Stimulated activated CD4-positive, alpha-beta T cell treated with anti-CD3 and anti-CD28 coated beads, Interleukin-1b, Interleukin-23, amount 100 ng/mL, for 24 hours (primary cell): ENCODE data around the gene NUP93.

ENCODE experiments used
- DNase-seq, 4 experiments: peaks; one replicate each; pipeline ENCODE4 v3.0.0-alpha.2; 2020; ENCODE audit warnings: low read depth in 4 of 4, low spot score in 1 of 4

Gene NUP93

DNA sequence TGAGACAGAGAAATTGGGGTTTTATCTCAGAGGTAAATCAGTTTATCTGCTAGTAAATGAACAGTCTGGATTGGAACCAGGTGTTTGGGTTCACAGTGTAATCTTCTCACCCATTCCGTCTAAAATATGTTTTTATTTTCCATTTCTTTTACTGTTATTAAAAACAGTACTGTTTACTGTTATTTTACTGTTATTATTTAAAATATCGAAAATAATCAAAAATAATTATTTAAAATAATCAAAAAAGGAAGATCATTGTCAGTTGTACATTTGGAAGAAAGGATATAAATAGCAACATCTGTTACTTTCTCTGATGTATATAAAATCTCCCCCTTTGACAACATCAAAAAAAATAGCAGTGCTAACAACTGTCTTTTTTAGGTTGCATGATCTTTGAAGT is 11.5 kb downstream of the NUP93 start:
- no peak for DNase-seq

DNA sequence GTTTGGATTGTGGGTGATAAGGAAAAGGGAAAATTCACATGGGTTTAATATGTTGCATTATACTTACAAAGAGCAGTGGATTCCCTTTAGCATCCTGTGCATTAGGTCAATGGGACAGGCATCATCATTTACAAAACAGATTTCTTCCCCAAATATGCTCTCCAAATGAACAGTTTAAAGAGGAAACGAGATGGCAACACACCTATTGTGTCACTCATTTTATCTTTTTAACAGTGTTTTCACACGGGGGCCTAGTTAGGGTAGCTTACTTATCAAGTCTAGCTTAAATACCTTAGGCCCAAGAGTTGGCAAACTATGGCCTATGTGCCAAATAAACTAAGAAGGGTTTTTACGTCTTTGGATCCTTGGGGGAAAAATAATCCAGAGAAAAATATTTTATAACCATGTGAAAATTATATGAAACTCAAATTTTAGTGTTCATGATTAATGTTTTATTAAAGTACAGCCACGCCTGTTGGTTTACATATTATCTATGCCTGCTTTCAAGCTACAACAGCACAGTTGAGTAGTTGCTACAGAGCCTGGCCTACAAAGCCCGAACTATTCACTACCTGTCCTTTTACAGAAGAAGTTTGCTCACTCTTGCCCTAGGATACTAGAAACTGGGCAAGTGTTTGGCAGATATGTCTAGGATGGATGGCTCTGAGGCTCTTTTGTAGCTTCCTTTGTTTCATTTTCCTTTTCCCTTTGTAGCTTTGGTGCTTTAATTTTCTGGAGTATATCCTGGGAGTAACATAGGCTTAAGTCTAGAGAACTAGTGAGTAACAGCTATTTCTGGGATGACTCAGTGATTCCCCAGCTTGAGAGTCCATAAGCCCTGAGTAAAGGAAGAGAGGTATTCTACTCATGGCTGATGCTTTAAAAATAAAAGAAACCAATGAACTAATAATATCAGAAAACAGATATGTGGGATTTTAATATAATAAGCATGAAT is 12.4 kb downstream of the NUP93 start:
- DNase-seq = no peak

DNA sequence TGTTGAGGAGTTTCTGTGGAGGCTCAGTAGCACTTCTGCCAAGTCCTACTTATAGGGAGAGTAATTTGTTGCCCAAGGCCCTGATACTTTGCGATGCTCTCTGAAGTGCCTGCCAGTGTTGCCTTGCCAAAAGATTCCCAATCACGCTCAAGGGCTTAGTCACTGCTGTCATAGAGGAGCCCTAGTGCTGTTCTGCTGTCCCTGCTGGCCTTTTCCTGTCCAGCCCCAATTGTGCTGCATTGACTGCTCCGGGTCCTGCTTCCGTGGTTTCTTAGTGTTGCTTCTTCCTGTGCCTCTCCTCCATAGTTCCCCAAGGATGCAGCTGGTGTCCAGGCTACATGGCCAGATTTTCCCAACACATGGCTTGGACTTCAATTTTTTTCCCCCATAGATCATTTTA is 13.9 kb downstream of the NUP93 start:
- DNase-seq = no peak

DNA sequence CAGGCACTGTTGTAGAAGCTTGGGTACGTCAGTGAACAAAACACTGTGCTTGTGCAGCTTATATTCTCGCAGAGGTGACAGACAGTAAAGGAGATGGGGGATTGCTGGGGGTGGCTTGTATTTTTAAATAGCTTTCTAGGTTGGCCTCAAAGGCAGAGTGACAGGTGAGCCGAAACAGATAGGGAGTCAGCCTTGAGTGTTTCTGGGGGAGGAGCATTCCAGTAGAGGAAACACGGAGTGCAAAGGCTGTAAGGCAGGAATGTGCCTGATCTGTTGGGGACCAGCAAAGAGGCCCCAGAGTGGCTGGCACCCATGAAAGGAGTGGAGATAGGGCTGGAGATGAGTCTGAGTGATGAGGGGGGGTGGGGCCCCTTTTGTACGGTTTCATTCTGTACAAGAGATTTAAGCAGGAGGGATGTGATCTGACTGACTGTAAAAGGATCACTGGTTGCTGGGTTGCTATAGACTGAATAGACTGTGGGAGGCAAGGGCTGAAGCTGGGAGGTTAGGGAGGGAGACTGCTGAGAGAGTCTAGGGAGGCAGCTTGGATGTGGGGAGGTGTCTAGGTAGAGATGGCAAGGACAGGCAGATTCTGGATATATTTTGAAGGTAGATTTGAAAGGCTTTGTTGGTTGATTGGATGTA is 15.2 kb downstream of the NUP93 start:
- DNase-seq = no peak

DNA sequence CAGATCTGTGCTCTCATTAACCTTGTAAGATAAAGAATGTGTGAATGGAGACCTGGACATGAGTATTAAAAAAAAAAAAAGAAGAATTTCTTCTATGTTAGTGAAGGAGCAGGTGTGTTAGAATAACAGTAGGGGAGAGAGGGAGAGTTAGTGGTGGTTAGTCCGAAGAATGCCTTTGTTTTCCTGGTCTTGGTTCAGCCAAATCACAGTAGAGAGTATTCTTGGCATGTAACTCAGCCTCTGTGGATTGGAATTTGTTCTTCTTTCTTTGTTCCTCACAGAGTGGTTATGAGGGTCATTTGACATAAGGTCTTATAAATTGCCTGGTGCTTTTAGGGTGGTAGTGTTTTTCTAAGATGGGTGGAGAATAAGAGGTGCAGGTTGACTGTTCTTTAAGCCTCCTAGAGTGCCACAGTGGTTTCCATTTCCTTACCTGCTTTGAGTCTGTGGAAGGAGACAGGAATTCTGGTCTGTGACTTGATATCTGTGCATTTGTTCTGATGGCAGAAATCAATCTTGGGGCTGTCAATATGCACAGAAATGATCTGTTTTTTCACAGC is 17.6 kb downstream of the NUP93 start:
- DNase-seq = no peak

DNA sequence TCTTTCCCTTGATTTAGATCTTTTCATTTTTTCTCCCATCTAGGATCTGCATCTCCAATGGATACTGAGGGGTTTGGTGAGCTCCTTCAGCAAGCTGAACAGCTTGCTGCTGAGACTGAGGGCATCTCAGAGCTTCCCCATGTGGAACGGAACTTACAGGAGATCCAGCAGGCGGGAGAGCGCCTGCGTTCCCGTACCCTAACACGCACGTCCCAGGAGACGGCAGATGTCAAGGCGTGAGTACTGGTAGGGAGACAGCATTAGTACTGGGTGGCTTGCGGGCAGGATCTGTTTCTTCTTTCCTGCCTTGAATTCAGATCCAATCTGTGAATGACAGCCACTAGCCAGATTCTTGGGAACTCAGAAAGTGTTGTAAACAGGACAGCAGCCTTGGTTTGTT is 18.3 kb downstream of the NUP93 start:
- no peak for DNase-seq

DNA sequence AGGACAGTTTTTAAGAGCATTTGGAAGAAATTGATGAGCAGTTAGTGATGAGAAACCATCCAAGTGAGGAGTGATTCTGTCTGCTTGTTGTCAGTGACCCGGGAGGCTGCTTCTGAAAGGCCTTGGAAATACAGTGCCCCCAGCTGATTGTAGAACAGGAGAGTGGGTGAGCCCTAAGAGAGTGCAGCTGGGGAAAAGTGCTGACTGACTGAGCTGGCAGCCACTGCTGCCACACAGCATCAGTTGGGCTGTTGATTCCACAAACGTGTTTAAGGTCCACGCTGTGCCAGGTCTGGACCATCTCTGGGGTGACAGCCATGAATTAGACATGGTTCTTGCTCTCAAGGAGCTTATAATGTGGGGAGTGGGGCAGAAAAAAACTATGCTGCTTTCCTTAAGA is 18.9 kb downstream of the NUP93 start:
- no peak for DNase-seq

DNA sequence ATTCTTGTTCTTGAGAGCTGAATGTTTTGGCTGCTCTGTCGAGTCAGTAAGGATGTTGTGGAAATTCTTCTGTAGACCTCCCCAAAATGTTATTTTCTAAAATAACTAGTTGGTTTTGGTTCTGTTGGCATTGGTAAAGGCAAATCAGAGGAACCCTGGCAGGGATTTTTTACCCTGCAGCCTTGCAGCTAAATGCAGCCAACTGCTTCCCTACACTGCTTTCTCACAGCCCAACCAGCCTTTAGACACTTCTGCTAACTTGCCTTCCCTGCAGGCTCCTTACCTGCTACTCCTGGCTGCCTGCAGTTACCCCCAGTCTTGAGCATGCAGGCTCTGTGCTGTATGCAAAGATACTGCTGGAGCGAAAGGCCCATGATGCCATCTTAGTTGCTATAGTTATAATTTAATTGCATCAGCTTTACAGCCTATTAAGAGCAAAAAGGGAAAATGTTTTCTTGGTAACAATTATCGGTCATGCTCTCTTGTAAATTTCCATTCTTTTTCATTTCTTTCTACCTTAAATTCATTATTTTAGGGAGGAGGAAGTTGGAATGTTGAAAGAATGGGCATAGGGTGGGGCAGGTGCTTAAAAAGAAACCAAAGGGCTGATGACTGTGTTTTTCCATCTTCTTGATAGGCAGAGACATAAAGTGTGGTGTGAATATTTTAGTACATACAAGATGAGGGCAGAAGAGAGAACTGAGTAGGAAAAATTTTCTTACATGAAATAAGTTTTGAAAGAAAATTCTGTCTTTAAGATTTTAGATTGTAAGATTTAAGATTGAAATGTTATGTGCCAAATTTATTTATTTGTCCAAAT is 20.0 kb downstream of the NUP93 start:
- DNase-seq = no peak

DNA sequence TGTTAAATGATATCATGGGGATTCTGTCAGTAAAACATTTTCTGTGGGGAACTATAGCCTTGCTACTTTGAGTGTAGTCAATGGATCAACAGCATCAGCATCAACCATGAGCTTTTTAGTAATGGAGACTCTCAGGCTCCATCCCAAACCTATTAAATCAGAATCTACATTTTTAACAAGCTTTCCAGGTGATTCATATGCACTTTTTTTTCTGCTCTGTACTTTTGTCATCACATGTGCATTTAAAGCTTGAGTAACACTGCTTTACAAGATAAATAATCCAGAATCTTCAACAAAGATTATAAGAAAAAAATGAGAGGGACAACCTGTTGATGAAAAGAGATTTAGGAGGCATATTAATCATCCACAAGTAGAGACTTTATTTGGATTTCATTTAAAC is 23.5 kb downstream of the NUP93 start:
- no peak for DNase-seq

DNA sequence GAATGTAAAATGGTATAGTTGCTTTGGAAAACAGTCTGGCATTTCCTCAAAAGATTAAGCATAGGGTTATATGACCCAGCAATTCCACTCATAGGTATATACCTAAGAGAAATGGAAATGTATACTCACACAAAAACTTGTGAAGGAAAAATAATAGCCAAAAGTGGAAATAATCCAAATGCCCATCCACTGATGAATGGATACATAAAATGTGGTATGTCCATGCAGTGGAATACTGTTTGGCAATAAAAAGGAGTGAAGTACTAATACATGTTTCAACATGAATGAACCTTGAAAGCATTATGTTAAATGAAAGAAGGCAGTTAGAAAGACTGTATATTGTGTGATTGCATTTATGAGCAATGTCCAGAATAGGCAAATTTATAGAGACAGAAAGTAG is 25.1 kb downstream of the NUP93 start:
- no peak for DNase-seq

DNA sequence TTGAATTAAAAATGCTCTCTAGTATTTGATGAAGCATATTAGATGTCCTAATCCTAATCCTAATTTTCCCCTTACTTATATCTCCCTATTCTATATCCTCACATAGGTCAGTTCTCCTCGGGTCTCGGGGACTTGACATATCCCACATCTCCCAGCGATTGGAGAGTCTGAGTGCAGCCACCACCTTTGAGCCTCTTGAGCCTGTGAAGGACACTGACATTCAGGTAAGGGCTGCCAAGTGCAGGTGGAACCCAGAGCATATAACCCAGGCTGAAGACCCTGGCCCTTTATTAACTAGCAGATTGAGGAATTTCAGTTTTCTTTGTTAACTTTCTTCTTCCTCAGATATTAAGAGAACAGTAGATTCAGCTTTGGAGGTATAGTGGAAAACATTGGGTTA is 28.5 kb downstream of the NUP93 start:
- no peak for DNase-seq

DNA sequence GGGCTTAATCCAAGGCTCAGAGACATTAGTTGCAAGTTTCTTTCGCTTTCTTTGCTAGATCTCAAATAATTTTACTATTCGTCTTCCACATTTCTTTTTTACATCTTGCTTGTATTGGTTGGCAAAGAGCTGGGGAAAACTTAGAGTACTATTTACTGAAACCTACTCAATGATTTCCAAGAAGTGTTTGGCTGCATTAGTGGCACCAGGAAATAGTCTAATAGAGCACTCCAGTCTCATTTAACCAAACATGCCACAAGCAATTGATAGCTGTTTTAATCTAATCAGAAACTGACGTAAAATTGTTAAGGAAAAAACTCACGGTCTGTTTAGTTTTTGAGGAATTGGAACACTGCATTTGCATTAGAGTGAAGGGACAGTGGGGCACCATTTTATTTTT is 29.0 kb downstream of the NUP93 start:
- no peak for DNase-seq

DNA sequence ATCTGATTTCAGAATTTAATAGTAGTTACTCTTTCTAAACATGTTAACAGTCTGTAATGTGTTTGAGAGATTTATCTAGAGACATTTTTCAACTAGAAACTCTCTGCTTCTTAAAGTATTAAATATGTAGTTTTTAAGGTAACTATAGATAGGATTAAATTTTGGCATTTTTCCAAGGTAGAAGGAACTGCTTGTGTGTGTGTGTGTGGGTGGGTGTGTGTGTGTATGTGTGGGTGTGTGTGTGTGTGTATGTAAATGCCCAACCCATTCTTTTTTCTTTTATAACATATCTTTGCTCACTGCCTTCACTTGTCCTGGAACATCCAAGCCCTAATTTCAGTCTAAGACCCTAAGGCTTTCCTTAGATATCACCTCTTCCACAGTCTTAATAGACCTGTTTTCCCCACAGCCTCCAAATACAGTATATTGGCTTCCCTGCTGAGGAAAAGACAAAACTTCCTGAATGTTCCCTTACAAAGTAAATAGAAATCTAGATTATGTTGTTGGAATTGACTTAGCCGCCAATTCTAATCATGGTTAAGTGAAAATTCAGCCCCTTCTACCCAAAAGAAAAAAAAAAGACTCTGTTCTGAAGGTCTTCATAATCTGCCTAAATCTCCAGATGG is 33.5 kb downstream of the NUP93 start:
- DNase-seq = no peak

DNA sequence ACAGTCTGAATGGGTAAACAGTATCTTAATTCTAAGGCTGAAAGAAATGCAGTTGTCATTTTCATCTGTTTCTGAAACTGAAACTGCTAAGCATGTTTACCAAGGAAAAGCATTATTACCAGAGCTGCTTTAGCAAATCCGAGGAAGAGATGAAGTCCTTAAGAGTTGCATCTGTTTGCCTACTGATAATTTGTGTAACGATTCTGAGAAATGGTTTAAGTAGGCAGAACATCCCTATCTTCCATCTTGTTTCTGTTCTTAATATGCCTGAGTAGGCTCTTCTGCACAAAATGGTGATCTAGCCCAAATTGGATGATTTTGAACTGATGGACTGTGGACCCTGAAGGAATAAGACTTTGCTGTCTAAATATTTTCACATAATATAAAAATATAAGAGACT is 34.9 kb downstream of the NUP93 start:
- no peak for DNase-seq

DNA sequence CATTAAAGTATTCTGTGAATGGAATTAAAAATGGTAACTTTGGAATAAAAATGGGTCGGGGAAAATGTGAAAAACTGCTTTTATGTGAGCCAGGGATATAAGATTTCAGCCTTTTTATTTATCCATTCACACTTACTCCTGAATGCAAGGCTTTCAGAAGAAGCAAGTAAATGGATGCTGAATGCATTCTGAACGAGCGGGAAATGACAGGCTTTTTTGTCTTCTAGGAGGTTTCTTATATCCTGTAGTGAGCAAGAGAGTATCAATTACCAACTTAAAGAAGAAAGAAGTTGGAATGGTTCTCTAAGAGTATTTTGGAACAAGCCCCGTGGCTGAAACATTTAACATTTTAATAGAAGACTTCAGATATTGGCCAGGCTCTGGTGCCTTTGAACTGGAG is 36.0 kb downstream of the NUP93 start:
- DNase-seq = no peak

DNA sequence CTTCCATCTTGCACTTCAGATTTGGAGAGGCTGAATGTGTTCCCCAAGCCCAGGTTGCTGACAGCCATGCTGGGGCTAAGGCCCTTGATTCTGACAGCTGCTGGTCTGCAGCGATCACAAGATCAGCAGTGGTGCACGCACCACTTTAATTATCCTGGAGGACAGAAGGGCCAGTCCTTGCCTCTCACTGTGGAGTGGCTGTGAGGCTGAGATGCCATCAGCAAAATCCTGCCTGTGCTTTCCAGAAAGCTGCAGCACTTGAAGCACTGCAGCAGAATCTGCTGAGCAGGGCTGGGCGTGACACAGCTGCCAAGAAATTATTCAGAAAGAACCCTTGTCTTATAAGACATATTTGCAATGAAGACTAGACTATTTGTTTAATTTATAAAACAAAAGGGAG is 37.1 kb downstream of the NUP93 start:
- no peak for DNase-seq

DNA sequence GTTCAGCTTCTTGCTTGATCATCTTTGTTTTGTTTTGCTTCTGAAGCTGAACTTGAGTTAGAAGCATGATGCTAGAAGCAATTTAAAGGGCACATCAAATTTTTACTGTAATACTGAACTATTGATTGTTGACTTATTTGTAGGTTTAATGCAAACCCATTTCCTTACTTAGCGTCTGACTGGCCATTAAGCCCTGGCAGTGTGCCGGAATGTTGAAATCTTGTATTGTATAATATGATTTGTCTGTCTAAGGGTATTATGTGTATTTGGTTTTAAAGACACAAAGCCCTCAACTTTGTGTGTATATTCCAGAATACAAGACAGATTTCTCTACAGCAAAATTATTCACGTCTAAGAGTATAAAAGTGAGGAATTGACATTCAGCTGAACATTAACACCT is 39.7 kb downstream of the NUP93 start:
- DNase-seq = no peak

DNA sequence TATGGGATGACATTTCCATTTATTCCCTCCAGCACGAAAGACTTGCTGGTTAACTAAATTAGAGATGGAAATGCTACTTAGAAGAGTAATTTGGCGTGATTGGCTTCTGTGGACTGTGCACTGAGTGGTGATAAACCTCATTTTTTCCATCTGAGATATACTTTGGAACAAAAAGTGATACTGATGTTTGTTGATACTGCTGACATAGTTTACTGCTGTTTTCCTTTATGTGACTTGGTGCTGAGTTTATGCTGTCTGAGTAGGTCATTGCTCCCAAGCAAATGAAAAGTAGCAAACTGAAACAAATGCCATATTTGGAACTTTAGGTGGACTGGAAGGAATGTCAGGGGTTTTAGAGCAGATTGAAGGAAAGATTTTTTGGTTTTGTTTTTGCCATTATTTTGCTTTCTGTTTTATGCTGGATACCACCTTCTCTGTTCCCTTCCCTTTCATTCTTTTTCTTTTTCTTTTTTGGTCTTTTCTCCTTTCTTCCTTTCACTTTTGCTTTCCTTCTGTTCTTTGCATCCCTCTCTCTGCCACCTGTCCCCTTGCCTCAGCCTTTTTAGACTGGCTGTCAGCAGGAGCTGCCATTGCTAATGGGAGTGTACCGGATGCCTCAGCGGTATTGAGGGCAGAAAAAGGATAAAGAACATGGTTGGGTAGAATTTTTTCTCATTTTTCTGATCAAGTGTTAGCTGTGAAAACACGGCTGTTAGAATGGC is 41.8 kb downstream of the NUP93 start:
- DNase-seq = no peak

DNA sequence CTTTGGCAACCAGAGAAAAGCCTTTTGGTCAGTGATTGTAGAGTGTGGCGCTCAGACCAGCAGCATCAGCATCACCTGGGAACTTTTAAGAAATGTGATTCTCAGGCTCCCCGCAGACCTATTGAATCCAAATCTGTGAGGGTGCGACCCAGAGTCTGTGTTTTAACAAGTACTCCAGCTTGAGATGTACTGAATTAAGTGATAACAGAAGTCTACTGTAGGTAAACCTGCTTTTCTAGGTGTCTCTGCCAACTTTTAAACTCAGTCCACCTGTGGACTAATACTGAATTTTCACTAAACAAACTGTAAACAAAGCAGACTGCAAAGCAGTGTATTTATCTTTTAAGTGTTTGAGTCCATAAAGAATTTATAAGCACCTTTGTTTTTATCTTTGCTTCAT is 43.6 kb downstream of the NUP93 start:
- no peak for DNase-seq

DNA sequence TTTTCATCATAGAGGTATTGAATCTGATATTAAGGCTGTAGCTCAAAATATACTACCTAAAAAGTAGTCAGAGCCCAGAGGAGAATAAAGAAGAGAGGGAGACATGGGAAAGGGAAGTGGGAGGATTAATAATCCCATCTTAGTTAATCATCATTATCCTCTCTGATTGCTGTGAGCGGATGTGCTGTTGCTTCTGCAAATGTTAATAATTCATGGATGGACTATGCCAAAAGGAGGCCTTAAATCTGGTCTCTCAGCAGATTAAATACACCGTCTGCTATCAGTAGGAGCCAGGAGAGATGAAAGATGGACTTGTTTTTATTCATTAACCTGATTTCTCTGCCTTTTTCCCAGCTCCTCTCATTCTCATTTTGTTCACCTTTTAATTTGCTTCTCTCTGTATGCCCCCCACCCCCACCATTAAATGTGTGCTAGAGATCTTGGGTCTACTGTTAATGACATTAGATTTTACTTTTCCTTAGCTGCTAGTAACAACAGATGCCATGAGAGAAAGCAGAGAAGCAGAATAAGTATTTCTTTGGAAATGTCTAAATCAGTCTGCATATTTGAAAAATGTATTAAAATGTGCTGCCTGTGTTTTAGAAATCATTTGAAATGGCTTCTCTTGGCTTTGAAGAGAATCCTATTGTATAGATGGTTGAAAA is 44.2 kb downstream of the NUP93 start:
- DNase-seq = no peak
